SK-N-SH treated with all-trans-retinoic acid at 6 μM for 48 hours (cell line): ENCODE measurements around the gene SLC1A7.

Source experiments
- PPARA ChIP-seq: fragments of 250-450 bp; sonication (Bioruptor Pico); IDR thresholded peaks from 2 replicates; pipeline ENCODE4 v1.5.0; 2020; ENCODE audit warnings: mild to moderate bottlenecking, borderline replicate concordance
- RARB ChIP-seq: fragments of 250-450 bp; sonication (Bioruptor Pico); IDR thresholded peaks from 2 replicates; pipeline ENCODE4 v1.8.0; 2021; ENCODE audit warnings: mild to moderate bottlenecking, moderate library complexity
- TF ChIP-seq, protein P1 (sequence below): fragments of 250-450 bp; sonication (Bioruptor Pico); IDR thresholded peaks from 2 replicates; pipeline ENCODE4 v1.8.0; 2020; ENCODE audit warnings: mild to moderate bottlenecking, moderate library complexity, borderline replicate concordance

DNA sequence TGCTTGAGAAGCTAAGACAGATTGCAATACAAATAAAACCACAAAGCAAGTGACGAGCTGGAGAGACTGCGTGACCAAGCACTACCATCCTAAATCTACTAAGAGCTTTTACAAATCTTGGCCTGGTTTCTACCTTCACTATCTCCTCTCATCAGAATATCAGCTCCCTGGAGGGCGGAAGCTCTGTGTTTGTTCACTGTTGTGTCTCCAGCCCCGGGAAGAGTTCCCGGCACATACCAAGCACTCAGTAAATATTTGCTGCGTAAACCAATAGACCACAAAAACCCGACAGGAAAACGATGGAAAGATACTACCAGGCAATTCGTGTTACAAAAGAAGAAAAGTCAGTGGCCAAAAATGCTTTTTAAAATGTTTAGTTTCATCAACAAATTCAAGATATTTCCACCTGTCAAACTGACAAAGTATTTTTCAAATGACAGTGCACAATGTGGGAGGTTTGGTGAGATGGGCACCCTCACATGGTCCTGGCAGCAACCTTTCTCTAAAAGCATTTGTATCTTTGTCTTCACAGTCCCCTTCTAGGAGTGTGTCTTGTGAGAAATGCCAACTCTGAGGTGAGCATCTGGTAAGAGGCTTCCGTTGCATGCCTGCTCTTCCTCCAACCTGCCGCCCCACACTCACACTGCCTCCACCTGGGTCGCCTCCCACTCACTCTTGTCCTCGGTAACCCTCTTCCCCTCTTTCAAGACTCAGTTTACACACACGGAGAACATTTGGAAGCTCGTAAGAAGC lies 34.7 kb downstream of the SLC1A7 start:
- TF ChIP-seq PPARA (no peak), RARB (CRISPR knock-in tag) (no peak)
- TF ChIP-seq, protein P1, sequence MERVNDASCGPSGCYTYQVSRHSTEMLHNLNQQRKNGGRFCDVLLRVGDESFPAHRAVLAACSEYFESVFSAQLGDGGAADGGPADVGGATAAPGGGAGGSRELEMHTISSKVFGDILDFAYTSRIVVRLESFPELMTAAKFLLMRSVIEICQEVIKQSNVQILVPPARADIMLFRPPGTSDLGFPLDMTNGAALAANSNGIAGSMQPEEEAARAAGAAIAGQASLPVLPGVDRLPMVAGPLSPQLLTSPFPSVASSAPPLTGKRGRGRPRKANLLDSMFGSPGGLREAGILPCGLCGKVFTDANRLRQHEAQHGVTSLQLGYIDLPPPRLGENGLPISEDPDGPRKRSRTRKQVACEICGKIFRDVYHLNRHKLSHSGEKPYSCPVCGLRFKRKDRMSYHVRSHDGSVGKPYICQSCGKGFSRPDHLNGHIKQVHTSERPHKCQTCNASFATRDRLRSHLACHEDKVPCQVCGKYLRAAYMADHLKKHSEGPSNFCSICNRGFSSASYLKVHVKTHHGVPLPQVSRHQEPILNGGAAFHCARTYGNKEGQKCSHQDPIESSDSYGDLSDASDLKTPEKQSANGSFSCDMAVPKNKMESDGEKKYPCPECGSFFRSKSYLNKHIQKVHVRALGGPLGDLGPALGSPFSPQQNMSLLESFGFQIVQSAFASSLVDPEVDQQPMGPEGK (CRISPR knock-in tag) = no peak
